HG03108 (cell line): Measurements from ENCODE around the gene CCT3.
"Not testable (repeated sequence)": the region's sequence is repeated elsewhere in the genome, so short reads cannot be mapped to it uniquely, and the experiment has no call there.

Experiments used
- ATAC-seq: cut with Tn5 transposase; IDR thresholded peaks from one replicate; pipeline ENCODE4 v1.9.1; 2021; ENCODE audit warnings: moderate library complexity; ENCODE audit not compliant: unreplicated experiment

CCT3 gene

DNA sequence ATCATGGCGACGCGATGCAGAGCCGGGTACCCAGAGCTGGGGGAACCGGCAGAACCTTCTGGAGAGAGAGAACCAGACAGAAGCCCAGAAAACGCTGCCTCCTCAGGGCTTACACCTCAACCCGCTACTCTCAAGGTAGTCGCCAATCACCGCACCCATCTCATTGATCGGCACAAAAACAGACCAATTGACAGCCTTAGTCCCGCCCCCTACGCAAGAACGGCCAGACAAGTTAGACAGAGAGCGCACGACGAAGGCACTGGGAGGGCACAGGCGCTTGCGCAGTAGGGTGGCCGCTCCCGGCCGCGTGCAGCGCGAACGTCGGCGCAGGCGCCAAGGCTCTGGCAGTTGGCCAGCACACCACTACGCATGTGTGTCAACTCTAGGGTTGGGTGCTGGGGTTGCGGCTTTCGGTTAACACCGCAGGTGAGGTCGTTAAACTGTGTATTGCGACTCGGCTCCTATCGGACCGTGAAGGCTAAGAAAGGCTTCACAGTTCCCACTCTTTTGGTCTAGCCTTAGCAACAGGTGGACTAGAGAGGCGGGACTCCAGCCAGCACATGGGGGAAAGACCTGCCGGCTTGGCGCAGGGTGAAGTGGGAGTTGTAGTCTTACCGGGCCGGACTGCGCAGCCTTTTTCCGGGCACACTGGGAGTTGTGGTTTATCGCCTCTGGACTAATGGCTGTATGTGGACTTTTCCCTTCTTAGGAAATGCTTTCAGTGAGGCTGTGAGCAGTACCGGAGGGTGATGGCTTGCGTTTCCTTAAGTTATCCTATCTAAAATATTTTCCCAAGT, at the start of gene CCT3, which contains the start of gene TSACC:
CCT3 (minus strand) TSS at position 113 of the 797 bp plus-strand sequence; CDS start at position 5, 108 bp downstream.
TSACC (plus strand) TSS at position 347 of the 797 bp plus-strand sequence. CDS start 1,232 bp downstream, outside the sequence.
- ATAC-seq, result peak; percentile 83

DNA sequence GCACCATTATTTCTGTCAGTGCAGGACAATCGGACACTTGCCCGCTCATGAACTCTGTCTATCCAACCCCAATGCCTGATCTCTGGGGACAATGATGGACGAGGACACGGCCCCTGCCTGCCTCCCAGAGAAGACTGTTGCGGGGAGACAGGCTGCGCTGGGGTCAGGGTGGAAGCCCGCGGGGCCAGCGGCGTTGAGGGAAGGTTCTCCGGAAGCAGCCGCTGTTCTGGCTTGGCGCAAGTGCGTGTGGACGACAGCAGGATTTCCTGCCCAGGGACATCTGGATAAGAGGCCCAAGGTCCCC, 49.7 kb upstream of the CCT3 start:
- ATAC-seq, result no peak

DNA sequence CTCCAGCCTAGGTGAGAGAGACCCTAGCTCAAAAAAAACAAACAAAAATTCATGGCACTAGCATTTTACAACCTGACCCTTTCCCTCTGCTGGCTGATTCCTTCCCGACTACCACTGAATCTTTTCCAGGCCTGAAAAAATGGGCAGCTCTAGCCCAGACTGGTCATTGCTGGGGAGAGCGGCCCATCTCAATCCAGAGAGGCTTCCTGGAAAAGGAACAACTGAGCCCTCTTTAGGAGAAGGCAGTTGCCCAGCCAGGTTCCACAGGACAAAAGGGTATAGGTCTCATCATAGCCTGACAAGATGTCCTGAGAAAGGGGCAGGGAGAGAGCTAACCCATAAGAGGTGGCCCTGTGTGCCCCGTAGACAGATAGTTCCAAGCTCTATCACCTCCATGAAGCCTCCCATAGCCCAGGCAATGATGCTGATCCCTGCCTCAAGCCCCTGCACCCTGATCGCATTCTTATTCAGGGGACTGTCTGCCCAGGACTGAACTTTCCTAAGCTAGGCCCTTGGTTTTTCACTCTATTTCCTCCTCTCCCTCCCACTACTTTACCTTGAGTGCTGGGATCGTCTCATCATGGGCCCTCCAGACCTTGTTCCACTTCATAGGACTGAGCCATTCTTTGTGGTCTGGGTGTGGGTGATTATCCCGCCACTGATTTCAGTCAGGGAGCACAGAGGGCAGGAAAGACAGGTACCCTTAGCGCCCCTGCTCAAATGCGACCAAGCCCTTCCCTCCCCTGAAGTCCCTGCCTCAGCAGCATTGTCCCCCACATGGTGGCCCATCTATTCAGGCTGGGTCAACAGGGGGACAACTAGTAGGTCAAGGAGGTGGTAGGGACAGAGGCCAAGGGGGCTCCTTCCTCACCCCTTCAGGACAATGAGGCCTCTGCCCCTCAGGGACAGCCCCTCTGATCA, 49.1 kb upstream of the CCT3 start:
- ATAC-seq, result no peak

DNA sequence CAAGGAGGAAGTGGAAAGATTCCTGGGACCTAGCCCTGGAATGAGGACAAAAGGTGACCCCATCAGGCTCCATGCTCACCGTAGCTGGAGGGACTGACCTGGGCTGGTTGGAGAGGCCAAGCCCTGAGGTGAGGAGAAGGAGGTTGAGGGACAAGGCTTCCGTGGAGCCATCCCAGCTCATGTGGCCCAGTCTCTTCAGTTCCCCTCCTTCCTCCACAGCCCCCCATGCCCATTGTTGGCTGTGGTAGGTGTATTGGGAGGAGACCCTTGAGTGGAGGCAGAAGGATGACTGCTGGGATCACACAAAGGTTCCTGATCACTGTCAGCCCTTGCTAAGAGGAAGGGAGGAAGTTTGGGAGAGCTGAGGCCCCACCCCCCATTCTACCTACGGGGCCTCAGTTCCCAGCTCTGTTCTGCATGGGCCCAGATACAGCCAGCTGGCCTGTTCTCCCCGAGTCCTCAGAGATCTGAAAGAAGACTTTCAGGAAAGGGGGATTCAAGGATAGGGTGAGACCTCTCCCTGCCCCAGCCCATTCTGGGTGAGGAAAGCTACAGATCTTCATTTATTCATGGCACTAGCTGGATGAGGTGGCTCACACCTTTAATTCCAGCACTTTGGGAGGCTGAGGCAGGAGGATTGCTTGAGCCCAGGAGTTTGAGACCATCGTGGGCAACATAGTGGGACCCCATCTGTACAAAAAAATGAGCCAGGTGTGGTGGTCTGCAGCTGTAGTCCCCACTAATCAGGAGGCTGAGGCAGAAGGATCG, 48.2 kb upstream of the CCT3 start:
- no peak for ATAC-seq

DNA sequence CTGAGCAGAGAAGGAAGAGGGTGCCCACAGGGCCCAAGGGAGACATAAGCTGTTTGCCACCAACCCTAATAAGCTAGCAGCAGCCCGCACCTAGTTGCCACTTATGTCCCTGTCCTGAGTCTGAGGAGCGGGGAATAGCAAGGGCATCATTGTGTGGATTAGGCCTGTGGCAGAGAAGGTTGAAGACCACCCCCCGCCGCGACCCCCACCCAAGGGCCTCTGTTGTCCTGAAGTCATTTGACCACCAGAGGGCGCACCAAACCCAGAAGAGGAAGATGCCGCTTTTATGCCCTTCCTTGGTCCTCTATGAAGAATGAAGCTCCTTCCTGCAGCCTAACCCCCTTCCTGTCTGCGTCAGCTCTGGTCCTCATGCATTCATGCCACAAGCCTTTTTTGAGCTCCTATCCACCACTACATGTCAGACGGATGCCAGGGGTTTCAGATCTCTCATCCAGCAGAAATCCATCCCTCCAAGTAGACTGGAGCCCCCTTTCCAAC, 47.5 kb upstream of the CCT3 start:
- no peak for ATAC-seq

DNA sequence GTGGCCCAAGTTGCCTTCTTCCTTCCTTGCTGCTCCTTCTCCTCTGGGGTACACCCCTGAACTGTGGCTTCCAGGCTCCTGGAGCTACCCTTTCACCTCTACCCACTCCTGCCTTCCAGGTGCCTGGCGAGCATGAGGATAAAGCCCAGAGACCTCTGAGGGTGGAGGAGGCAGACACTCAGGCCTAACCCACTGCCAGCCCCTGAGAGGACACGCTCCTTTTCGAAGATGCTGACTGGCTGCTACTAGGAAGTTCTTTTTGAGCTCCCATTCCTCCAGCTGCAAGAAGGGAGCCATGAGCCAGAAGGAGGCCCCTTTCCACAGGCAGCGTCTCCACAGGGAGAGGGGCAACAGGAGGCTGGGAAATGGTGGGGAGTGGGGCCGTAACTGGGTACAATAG, 46.6 kb upstream of the CCT3 start:
- ATAC-seq, result no peak

DNA sequence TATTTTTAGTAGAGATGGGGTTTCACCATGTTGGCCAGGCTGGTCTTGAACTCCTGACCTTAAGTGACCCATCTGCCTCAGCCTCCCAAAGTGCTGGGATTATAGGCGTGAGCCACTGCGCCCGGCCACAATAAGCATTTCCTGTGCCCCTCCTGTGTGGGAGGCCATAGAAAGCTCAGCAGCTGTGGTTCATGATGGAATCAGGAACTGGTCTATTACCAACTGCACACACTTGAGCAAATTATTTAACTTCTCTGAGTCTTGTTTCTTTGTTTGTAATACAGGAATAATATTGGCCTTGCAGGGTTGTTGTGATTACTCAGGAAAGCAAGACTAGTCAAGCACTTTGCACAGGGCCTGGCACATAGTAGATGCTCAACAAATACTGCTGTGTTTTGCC, 45.9 kb upstream of the CCT3 start:
- ATAC-seq, result no peak

DNA sequence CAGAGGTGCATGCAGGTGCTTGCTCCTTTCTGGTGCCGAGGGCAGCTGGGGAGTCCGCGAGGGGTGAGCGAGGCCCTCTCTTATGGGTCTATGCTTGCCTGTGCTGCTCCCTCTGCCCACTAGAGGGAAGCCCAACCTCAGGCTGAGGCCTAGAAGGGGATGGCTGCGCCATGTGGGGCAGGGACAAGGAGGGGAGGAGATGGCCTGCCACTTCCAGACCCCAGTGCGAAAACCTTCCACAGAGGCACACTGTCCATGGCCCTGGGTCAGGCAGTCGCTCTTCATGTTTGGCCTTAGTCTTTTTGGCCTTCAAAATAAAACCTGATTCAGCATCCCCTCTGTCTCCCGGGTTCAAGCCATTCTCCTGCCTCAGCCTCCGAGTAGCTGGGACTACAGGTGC, 44.9 kb upstream of the CCT3 start:
- ATAC-seq, result peak; percentile 70

DNA sequence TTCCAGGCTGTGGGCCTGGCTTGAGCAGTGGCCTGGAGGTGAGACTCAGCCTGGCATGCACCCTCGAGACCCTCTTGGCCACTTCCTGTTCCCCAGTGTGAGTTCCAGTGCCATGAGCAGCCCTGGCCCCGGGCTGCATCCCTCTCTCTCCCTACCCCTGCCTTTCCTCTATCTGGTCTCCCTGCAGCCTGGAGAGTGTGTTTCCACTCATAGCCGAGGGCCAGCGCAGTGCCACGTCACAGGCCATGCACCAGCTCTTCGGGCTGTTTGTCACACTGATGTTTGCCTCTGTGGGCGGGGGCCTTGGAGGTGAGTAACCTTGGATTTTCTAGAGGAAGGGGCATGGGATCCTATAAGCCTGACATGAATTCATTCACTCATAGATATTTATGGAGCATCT, 44.5 kb upstream of the CCT3 start:
- ATAC-seq, result no peak

DNA sequence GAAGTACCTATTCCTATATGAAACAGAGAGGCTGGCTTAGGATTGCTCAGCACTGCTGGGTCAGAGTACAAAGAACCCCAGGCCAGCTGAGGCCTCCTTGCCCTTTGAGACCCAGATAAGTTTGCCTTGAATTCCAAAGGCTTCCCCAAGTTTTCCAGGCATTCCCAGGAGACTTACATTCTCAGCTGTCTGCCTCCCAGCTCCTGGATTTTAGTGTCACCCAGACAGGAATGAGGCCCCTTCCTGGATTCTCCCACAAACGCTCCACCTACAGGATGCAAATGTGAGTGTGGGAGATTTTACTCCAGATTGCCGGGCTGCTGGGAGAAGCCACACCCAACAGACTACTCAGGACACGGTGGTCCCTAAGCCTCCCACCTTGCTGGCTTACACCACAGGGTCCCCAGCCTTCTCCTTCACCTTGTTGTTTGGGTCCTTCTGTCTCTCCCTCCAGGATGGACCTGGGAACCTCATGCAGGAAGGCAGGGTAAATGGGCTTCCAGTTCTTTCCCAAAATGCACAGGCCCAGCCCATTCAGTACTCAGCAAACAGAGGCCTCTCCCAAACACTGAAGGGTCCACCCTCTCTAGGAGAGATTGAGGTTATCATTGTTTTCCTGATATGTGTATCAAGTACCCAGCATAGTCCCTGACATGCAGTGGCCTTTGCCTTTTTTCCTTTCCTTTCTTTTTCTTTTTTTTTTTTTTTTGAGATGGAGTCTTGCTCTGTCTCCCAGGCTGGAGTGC, 41.5 kb upstream of the CCT3 start:
- no peak for ATAC-seq

DNA sequence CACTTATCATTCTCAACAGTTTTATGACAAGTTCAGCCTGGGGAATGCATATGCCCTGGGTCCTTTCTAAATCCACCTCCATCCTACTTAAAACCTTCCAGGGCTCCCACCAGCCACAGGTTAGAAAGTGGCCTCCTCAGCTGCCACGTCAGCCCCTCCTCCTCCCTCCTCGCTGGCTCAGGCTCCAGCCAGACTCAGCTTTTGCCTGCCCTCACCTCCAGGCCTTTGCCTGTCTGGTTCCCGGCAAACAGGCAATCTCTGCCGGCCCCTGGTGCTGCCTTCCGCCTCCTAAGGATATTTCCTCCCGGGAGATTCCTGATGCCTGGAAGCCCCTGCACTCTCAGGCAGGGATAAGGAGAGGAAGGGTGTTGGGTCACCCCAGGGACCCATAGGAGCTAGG, 40.5 kb upstream of the CCT3 start:
- no peak for ATAC-seq

DNA sequence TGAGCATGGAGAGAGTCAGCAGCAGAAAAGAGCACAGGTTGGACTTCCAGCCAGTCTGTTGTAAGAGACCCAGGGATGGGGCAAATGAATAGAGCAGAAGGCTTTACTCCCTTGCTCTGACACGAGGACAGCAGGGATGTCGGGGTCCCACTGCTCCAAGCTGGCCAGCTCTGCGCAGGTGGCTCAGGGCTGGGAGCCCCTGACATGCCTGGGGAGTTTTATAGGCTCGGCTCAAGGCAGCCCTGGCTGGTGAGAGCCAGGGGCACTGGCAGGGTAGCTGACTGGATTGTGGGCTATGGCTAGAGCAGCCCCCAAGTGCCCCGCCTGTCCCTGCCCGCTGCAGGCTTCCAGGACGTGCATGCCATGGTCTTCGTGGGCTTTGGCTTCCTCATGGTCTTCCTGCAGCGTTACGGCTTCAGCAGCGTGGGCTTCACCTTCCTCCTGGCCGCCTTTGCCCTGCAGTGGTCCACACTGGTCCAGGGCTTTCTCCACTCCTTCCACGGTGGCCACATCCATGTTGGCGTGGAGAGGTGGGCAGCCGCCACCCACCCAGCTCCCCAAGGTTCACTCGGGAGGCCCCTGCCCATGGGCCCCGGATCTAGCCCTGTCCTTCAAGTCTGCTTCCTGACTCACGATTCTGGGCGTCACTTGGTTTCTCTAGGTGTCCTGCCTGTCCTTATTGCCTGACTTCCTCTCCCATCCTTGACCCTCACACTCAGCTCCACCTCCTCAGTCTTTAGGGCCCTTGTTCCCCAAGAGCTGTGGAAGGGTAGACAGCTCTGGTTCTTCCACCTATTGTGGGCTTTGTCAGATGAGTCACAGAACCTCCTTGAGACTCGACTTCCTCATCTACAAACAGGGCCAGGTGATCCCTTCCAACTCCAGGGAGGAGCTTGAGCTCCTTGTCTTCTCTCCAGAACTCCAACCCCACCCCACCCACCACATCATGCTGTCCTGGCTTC, 39.1 kb upstream of the CCT3 start:
- no peak for ATAC-seq

DNA sequence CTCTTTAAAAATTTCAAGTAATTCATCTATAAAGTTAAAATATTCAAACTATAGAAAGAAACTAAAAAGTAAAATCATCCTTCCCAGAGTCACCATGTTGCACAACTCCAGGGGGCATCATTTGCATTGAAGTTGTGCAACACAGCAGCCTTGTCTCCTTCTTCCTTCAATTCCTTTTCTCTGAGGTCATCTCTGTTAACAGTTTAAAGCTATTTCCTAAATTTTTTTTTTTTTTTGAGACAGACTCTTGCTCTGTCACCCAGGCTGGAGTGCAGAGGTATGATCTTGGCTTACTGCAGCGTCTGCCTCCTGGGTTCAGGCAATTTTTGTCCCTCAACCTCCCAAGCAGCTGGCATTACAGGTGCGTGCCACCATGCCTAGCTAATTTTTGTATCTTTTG, 38.1 kb upstream of the CCT3 start:
- no peak for ATAC-seq

DNA sequence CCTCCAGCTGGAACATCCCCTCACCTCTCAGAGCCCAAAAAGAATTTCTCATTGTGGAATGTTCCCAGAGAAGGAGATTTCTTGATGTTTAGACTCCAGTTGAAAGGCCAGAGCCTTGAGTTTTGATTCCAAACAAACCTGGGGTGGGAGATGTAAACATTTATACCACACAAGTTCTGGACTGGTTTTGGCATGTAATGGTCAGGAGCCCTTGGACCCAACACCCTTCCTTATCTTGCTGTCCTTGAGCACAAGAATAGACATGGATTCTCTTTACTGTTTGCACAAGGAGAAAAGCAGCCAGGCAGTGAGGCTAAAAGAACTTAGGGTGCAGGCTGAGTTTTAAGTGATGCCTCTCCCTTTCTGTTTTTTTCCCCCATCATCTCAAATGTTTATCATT, 35.5 kb upstream of the CCT3 start:
- no peak for ATAC-seq

DNA sequence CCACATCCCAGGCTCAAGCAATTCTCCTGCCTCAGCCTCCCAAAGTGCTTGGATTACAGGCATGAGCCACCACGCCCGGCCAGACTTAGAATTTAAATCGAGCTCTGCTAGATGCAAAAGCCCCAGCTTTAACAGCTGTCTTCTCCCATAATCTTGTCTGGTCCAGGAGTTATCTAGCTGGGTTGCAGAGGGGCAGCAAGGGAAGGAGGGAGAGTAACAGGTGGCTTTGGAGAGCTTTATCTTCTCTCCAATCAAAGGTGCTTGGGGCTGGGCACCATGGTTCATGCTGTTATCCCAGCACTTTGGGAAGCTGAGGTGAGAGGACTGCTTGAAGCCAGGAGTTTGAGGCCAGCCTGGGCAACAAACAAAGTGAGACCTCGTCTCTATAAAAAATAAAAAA, 34.8 kb upstream of the CCT3 start:
- ATAC-seq, result no peak

DNA sequence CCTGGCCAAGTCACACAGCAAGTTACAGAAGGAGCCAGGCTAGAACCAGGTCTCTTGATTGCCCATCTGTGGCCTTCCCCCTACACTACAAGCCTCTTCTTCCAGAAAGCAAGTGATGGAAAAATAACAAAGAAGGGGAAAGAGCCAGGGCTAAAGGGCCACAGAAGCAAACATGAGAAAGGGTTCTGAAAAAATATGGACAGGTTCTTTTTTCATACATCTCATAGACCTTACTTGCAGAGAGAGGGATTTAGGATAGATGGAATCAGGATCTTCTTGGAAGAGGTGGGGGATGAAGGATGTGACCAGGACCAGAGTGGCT, 34.1 kb upstream of the CCT3 start:
- ATAC-seq, result no peak

DNA sequence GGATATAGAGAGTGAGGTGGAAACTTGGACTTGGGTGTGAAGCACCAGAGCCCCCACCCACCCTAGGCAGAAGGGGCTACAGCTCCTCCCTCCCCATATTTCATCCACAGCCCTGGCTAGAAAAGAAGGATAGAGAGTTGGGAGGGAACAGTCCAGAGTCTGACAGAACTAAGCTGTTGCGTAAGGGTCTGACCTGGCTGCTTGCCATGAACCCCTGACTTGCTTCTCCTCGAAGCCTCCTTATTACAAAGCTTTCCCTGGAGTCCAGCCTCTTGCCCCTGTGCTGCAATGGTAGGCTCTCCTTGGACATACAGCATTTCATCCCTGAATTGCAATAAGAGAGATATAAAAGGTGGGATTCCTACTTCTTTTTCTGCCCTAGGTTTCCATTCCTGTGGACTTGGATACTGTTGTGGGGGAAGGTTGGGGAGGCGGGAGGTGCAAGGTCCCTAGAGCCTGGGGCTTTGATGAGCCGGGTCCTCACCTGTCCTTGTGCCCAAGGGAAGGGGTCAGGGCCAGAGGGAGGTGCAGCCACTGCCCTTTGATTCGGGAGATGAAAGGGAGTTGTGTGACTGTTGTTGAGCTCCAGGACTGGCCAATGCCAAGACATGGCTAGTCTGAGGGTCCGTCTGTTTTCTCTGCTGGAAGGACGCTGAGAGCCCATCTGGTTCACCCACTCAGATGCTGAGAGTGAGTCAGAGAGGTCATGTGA, 33.6 kb upstream of the CCT3 start:
- ATAC-seq, result no peak

DNA sequence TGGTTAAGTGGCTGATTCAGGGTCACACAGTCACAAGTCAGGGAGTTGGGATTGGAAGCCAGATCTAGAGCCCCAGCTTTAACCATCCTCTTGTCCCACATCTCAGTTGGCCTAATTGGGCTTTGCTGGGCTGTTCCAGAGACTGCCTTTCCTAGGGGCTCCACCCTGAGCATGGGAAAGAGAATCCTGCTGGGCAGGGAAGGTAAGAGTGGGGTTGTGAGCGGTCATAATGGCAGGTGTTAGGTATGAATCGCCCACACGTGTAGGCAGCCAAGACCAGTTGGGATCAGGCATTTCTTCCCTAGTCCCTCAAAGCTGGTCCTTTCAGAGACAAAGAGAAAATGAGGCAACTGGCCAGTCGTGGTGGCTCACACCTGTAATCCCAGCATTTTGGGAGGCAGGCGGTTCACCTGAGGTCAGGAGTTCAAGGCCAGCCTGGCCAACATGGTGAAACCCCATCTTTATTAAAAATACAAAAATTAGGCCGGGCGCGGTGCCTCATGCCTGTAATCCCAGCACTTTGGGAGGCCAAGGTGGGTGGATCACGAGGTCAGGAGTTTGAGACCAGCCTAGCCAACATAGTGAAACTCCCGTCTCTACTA, 31.7 kb upstream of the CCT3 start:
- not testable (repeated sequence) for ATAC-seq
